Mesenteric fat pad (tissue), 1 donor: ENCODE data around the gene APOA5. TPM values are rescaled to one million over a fixed set of nuclear protein-coding genes. Genes with fewer than 3 reads are reported as not detected.
"Not testable (repeated sequence)": the region's sequence is repeated elsewhere in the genome, so short reads cannot be mapped to it uniquely, and the experiment has no call there.

Experiments
- DNase-seq: peaks from one replicate; pipeline ENCODE4 v3.0.0-alpha.2; 2020; ENCODE audit warnings: low spot score
- long read RNA-seq: library from polyadenylated mRNA; unstranded; transcript quantifications from one replicate; pipeline ENCODE4 v2.0.0, GENCODE V29; 2020
- total RNA-seq: library from RNA; stranded (reverse); fragmentation: NEBNext Ultra II Directional; extraction: Animal tissue kit (Norgen Biotek cat#: 25700); gene quantifications from one replicate; pipeline ENCODE4 v1.2.1, GENCODE V29; 2021
- donor health status: DM: yes; HTN: yes; CAD: no.

Gene APOA5, protein sequence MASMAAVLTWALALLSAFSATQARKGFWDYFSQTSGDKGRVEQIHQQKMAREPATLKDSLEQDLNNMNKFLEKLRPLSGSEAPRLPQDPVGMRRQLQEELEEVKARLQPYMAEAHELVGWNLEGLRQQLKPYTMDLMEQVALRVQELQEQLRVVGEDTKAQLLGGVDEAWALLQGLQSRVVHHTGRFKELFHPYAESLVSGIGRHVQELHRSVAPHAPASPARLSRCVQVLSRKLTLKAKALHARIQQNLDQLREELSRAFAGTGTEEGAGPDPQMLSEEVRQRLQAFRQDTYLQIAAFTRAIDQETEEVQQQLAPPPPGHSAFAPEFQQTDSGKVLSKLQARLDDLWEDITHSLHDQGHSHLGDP
- not detected for total RNA-seq
- long read RNA-seq: 0 reads

- DNase-seq: no peak
These were observed at the start of gene APOA5 for GRCh38 chr11:116791813-116792143. Gene APOA5, minus strand, starts transcription at chr11:116791879. Its CDS starts 19 bp downstream, at chr11:116791860.

DNA sequence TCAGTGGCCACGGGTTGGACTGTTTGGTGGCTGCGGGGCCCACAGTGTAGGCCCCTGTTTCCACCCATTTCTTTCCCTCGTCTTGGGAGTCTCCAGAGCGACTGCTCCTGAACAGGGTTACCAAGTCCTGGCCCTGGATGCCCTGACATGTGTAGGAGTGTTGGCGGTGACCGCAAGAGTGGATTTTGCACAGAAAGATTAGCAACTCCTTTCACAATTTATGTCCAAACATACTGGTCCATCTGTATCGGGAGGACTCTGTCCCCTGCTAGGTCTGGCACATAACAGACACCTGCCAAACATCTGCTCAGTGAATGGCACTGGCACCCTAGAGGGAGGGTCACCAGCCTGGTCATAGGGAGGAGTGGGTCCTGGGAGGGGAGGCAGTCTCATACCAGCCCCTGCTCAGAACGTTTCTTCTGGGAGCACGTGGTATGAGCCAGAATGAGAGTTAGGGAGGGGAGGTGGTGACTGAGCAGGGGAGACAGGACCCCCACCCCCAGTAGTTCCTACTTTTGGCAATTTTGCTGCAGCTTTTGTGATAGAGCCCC lies 49.1 kb upstream of the APOA5 start:
- no peak for DNase-seq

- no peak for DNase-seq
These were observed 48.6 kb upstream of the APOA5 start for GRCh38 chr11:116840224-116840745.

- DNase-seq: no peak
These were observed 46.8 kb upstream of the APOA5 start for GRCh38 chr11:116838321-116839084.

GRCh38 chr11:116837231-116838091 lies 45.8 kb upstream of the APOA5 start, which contains the start of gene APOA1:
Gene APOA1, minus strand, starts transcription at chr11:116837622. Its CDS starts 235 bp downstream, at chr11:116837387.
- DNase-seq: peak; percentile 87

DNA sequence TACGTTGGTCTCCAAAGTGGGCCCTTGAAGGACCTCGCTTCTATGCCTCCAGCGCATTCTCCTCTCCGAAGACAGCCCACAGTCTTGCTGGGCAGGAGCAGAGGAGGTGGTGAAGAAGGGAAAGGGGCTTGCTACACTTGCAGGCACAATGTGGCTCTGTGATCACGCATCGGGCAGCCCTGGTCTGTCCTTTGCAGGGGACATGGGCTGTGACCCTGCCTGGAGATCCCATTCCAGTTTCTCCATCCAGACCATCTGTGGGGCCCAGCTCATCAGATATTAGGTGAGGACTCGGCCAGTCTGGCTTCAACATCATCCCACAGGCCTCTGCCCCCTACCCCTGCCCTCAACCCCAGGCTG lies 44.9 kb upstream of the APOA5 start:
- DNase-seq: no peak

GRCh38 chr11:116835791-116836631 lies 44.3 kb upstream of the APOA5 start:
- DNase-seq: peak; percentile 94

GRCh38 chr11:116835042-116835772 lies 43.5 kb upstream of the APOA5 start:
- peak; percentile 87 for DNase-seq

GRCh38 chr11:116834535-116835041 lies 42.9 kb upstream of the APOA5 start:
- not testable (repeated sequence) for DNase-seq

GRCh38 chr11:116833816-116834534 lies 42.3 kb upstream of the APOA5 start:
- no peak for DNase-seq

DNA sequence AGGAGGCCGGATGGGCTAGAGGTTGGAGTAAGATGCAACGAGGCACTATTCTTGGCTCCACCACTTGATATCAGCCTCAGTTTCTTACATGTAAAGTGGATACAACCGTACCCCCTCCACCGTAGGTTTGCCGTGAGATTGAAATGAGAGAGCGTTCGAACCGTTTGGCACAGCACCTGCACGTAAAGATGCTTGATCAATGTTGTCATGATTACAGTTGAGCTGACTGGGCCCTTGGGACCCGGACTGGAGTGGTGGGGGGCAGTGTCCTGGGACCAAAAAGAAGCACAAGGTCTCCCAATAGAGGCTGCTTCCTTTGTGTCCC lies 41.8 kb upstream of the APOA5 start:
- peak; percentile 80 for DNase-seq

- DNase-seq: peak; percentile 71
These were observed 40.9 kb upstream of the APOA5 start for GRCh38 chr11:116832350-116833290.

GRCh38 chr11:116831790-116832349 lies 40.2 kb upstream of the APOA5 start:
- DNase-seq: peak; percentile 80

DNA sequence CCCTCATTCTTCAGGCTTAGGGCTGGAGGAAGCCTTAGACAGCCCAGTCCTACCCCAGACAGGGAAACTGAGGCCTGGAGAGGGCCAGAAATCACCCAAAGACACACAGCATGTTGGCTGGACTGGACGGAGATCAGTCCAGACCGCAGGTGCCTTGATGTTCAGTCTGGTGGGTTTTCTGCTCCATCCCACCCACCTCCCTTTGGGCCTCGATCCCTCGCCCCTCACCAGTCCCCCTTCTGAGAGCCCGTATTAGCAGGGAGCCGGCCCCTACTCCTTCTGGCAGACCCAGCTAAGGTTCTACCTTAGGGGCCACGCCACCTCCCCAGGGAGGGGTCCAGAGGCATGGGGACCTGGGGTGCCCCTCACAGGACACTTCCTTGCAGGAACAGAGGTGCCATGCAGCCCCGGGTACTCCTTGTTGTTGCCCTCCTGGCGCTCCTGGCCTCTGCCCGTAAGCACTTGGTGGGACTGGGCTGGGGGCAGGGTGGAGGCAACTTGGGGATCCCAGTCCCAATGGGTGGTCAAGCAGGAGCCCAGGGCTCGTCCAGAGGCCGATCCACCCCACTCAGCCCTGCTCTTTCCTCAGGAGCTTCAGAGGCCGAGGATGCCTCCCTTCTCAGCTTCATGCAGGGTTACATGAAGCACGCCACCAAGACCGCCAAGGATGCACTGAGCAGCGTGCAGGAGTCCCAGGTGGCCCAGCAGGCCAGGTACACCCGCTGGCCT lies 38.7 kb upstream of the APOA5 start:
- DNase-seq: peak; percentile 85

DNA sequence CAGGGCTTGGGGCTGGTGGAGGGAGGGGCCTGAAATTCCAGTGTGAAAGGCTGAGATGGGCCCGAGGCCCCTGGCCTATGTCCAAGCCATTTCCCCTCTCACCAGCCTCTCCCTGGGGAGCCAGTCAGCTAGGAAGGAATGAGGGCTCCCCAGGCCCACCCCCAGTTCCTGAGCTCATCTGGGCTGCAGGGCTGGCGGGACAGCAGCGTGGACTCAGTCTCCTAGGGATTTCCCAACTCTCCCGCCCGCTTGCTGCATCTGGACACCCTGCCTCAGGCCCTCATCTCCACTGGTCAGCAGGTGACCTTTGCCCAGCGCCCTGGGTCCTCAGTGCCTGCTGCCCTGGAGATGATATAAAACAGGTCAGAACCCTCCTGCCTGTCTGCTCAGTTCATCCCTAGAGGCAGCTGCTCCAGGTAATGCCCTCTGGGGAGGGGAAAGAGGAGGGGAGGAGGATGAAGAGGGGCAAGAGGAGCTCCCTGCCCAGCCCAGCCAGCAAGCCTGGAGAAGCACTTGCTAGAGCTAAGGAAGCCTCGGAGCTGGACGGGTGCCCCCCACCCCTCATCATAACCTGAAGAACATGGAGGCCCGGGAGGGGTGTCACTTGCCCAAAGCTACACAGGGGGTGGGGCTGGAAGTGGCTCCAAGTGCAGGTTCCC lies 38.0 kb upstream of the APOA5 start, which contains the start of gene APOC3:
TSS of gene APOC3 (plus strand) at position 383 of the 659 bp plus-strand sequence. CDS start 676 bp downstream, outside the sequence.
- DNase-seq: no peak
